Measurements from ENCODE around the gene HKDC1. TPM values are rescaled to one million over a fixed set of nuclear protein-coding genes. Genes with fewer than 3 reads are reported as not detected.
A peak's percentile ranks its signal among the peaks of the same experiment; 100 is the strongest.
"Not testable (repeated sequence)": the region's sequence is repeated elsewhere in the genome, so short reads cannot be mapped to it uniquely, and the experiment has no call there.

Gene HKDC1
- not detected for total RNA-seq (ENCODE audit: unreplicated experiment)
- long read RNA-seq, result 0 reads

DNA sequence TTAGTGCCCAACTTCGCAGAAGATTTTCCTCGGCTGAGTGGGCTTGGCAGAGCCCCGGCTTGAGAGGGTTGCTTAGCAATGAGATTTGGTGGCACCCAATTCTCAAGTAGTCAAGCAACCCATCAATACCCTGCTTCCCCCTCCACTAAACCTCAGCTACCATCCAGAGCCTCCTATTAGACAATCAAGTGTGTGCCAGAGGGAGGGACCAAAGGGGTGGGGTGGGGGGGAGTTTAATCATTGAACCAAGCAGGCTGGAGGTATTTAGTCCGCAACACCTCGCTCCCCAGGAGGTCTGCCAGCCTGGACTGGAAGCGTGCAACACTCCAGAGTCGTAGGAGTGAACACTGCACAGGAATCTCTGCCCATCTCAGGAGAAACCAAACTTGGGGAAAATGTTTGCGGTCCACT is at the start of gene HKDC1:
Gene HKDC1 (plus strand): TSS at position 292 of the 411 bp plus-strand sequence. CDS start 104 bp downstream, at position 396.
- H3K4me3 Mint-ChIP-seq (ENCODE audit: unreplicated experiment), result no peak within 1 kb of the TSS

DNA sequence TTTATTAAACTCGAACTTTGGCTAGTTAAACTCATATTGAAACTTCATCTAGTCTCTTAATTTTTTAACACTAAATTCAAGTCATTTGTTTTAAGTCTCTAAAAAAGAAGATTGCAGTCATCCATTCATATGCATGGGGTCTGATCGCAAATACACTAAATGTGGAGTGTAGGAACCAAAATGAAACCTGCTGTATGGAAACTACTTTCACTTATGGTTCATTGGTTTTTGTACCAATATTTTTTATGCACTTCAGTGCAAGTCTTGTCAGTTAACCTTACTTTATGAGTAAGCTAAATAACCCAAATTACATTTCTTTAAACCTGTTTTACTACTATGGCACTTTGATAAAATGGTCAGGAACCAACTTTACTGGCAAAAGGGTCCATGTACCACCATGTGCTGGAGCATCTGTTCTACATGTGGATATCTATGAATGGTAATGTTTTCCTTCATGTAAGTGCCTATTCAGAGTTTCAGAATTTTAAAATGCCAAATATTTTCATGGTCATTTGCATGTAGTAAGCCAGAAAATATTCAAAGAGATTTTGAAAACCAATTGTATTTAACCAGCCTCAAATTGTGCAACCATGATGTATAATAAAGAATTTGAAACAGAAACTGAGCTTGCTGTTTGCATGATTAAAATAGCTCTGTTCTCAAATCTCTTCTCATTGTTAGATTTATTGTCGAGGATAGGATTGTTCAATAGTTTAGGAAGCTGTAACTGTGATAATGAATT is 47.7 kb upstream of the HKDC1 start:
- no peak for DNase-seq
- Mint-ChIP-seq H3K36me3 (ENCODE audit: unreplicated experiment) (peaks cover 7% of the 10 kb centered on the region), H3K27ac (ENCODE audit: unreplicated experiment) (no peak overlapping the region), H3K4me1 (ENCODE audit: low read depth, unreplicated experiment) (peaks cover 2% of the 10 kb centered on the region), H3K9me3 (ENCODE audit: unreplicated experiment) (no peaks in the 10 kb centered on the region), H3K27me3 (ENCODE audit: unreplicated experiment) (peaks cover 4% of the 10 kb centered on the region), H3K4me3 (ENCODE audit: unreplicated experiment) (no peak overlapping the region)
- TF ChIP-seq, protein P1, sequence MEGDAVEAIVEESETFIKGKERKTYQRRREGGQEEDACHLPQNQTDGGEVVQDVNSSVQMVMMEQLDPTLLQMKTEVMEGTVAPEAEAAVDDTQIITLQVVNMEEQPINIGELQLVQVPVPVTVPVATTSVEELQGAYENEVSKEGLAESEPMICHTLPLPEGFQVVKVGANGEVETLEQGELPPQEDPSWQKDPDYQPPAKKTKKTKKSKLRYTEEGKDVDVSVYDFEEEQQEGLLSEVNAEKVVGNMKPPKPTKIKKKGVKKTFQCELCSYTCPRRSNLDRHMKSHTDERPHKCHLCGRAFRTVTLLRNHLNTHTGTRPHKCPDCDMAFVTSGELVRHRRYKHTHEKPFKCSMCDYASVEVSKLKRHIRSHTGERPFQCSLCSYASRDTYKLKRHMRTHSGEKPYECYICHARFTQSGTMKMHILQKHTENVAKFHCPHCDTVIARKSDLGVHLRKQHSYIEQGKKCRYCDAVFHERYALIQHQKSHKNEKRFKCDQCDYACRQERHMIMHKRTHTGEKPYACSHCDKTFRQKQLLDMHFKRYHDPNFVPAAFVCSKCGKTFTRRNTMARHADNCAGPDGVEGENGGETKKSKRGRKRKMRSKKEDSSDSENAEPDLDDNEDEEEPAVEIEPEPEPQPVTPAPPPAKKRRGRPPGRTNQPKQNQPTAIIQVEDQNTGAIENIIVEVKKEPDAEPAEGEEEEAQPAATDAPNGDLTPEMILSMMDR (IDR thresholded peaks at IDR 0.05; ENCODE audit: partially characterized antibody, unreplicated experiment), result no peak

More for the DNA sequence above, at the start of gene HKDC1:
- DNase-seq, result no peak
- H3K9me3 Mint-ChIP-seq (ENCODE audit: unreplicated experiment), result no peaks in the 10 kb centered on the region
- H3K27ac Mint-ChIP-seq (ENCODE audit: unreplicated experiment), result no peak within 1 kb of the TSS
- peaks cover 4% of the 10 kb centered on the region for H3K4me1 Mint-ChIP-seq (ENCODE audit: low read depth, unreplicated experiment)
- peaks cover 3% of the 10 kb centered on the region for H3K27me3 Mint-ChIP-seq (ENCODE audit: unreplicated experiment)
- TF ChIP-seq, protein P1 (IDR thresholded peaks at IDR 0.05; ENCODE audit: partially characterized antibody, unreplicated experiment), result no peak
- H3K36me3 Mint-ChIP-seq (ENCODE audit: unreplicated experiment), result no peaks in the 10 kb centered on the region

- H3K9me3 Mint-ChIP-seq (ENCODE audit: unreplicated experiment); H3K4me1 Mint-ChIP-seq (ENCODE audit: low read depth, unreplicated experiment); H3K36me3 Mint-ChIP-seq (ENCODE audit: unreplicated experiment); DNase-seq; H3K4me3 Mint-ChIP-seq (ENCODE audit: unreplicated experiment); H3K27ac Mint-ChIP-seq (ENCODE audit: unreplicated experiment); H3K27me3 Mint-ChIP-seq (ENCODE audit: unreplicated experiment): not testable (repeated sequence)
Measured at GRCh38 chr10:69175326-69175725, 44.8 kb upstream of the HKDC1 start.

- H3K4me3 Mint-ChIP-seq (ENCODE audit: unreplicated experiment), result no peak overlapping the region
- TF ChIP-seq, protein P1 (IDR thresholded peaks at IDR 0.05; ENCODE audit: partially characterized antibody, unreplicated experiment), result no peak
- H3K27ac Mint-ChIP-seq (ENCODE audit: unreplicated experiment), result no peak overlapping the region
- peaks cover 10% of the 10 kb centered on the region for H3K4me1 Mint-ChIP-seq (ENCODE audit: low read depth, unreplicated experiment)
- peaks cover 15% of the 10 kb centered on the region for H3K9me3 Mint-ChIP-seq (ENCODE audit: unreplicated experiment)
- H3K36me3 Mint-ChIP-seq (ENCODE audit: unreplicated experiment), result peaks cover 7% of the 10 kb centered on the region
- DNase-seq, result no peak
- H3K27me3 Mint-ChIP-seq (ENCODE audit: unreplicated experiment), result peaks cover 6% of the 10 kb centered on the region
Measured at GRCh38 chr10:69176823-69177222, 43.3 kb upstream of the HKDC1 start.

GRCh38 chr10:69179089-69179742 is 40.9 kb upstream of the HKDC1 start:
- DNase-seq, result no peak
- H3K9me3 Mint-ChIP-seq (ENCODE audit: unreplicated experiment), result peaks cover 15% of the 10 kb centered on the region
- peaks cover 14% of the 10 kb centered on the region for H3K4me1 Mint-ChIP-seq (ENCODE audit: low read depth, unreplicated experiment)
- TF ChIP-seq, protein P1 (IDR thresholded peaks at IDR 0.05; ENCODE audit: partially characterized antibody, unreplicated experiment), result no peak
- H3K36me3 Mint-ChIP-seq (ENCODE audit: unreplicated experiment), result peaks cover 3% of the 10 kb centered on the region
- H3K27me3 Mint-ChIP-seq (ENCODE audit: unreplicated experiment), result peaks cover 6% of the 10 kb centered on the region
- H3K27ac Mint-ChIP-seq (ENCODE audit: unreplicated experiment), result peak overlapping the region; percentile 100
- peak overlapping the region; percentile 98 for H3K4me3 Mint-ChIP-seq (ENCODE audit: unreplicated experiment)

Measured in glutamatergic neuron (in vitro differentiated cells).